Measurements from ENCODE around the gene CDK5. TPM values are rescaled to one million over a fixed set of nuclear protein-coding genes. Genes with fewer than 3 reads are reported as not detected.
"Not testable (repeated sequence)": the region's sequence is repeated elsewhere in the genome, so short reads cannot be mapped to it uniquely, and the experiment has no call there.

CDK5 gene
- total RNA-seq, 1 donor from 2014 or later, result 4.2 TPM

DNA sequence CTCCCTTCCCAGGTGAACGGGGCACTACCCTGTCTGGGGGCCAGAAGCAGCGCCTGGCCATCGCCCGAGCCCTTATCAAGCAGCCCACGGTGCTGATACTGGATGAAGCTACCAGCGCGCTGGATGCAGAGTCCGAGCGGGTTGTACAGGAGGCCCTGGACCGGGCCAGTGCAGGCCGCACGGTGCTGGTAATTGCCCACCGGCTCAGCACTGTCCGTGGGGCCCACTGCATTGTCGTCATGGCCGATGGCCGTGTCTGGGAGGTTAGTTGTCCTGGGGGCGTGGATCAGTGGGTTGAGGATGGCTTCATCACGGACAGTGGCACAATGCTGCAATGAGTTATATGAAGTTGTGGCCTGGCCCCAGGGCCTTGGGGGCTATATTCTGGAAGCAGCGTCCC lies 13.7 kb downstream of the CDK5 start:
- DNase-seq (ENCODE audit: extremely low spot score in 2 of 2), result no peak
- intact Hi-C loops (cut with DNase I), result no loop called here
- H3K4me3 ChIP-seq, result no peak overlapping the region
- no peak overlapping the region for H3K27ac ChIP-seq
- no peak for TF ChIP-seq POLR2AphosphoS5 (IDR thresholded peaks at IDR 0.05; ENCODE audit: insufficient read depth in 1 of 2, low read depth in 1 of 2)
- no peak for TF ChIP-seq POLR2A (IDR thresholded peaks at IDR 0.05)
- TF ChIP-seq CTCF (IDR thresholded peaks at IDR 0.05), result no peak
- no peaks in the 10 kb centered on the region for H3K27me3 ChIP-seq
- peaks cover 29% of the 10 kb centered on the region for H3K4me1 ChIP-seq
- H3K9me3 ChIP-seq, result no peaks in the 10 kb centered on the region
- peaks cover 0 to 3% of the 10 kb centered on the region in 2 donors for H3K36me3 ChIP-seq

DNA sequence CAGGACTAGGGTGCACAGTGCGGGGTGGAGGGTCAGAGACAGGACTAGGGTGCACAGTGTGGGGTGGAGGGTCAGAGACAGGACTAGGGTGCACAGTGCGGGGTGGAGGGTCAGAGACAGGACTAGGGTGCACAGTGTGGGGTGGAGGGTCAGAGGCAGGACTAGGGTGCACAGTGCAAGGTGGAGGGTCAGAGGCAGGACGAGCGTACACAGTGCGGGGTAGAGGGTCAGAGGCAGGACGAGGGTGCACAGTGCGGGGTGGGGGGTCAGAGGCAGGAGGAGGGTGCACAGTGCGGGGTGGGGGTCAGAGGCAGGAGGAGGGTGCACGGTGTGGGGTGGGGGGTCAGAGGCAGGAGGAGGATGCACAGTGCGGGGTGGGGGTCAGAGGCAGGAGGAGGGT lies 14.2 kb downstream of the CDK5 start:
- H3K36me3 ChIP-seq; H3K4me3 ChIP-seq; H3K27me3 ChIP-seq; H3K9me3 ChIP-seq; intact Hi-C loops (cut with DNase I); H3K27ac ChIP-seq; DNase-seq (ENCODE audit: extremely low spot score in 2 of 2): not testable (repeated sequence)
- peaks cover 34% of the 10 kb centered on the region for H3K4me1 ChIP-seq

GRCh38 chr7:151040616-151041375 lies 16.9 kb downstream of the CDK5 start:
- DNase-seq (ENCODE audit: extremely low spot score in 2 of 2), result no peak
- intact Hi-C loops (cut with DNase I), result no loop called here
- TF ChIP-seq POLR2A (IDR thresholded peaks at IDR 0.05) (no peak), CTCF (IDR thresholded peaks at IDR 0.05) (no peak), POLR2AphosphoS5 (IDR thresholded peaks at IDR 0.05; ENCODE audit: insufficient read depth in 1 of 2, low read depth in 1 of 2) (no peak)
- no peak overlapping the region for H3K27ac ChIP-seq
- peaks cover 21% of the 10 kb centered on the region for H3K4me1 ChIP-seq
- peaks cover 0 to 15% of the 10 kb centered on the region in 2 donors for H3K36me3 ChIP-seq
- no peak overlapping the region for H3K4me3 ChIP-seq
- no peaks in the 10 kb centered on the region for H3K27me3 ChIP-seq
- H3K9me3 ChIP-seq, result no peaks in the 10 kb centered on the region

GRCh38 chr7:151039850-151040548 lies 17.7 kb downstream of the CDK5 start:
- DNase-seq (ENCODE audit: extremely low spot score in 2 of 2), result no peak
- H3K9me3 ChIP-seq, result no peaks in the 10 kb centered on the region
- intact Hi-C loops (cut with DNase I), result no loop called here
- H3K27ac ChIP-seq, result peak overlapping the region; percentile 73
- TF ChIP-seq CTCF (IDR thresholded peaks at IDR 0.05) (no peak), POLR2A (IDR thresholded peaks at IDR 0.05) (no peak), POLR2AphosphoS5 (IDR thresholded peaks at IDR 0.05; ENCODE audit: insufficient read depth in 1 of 2, low read depth in 1 of 2) (no peak)
- peaks cover 0 to 23% of the 10 kb centered on the region in 2 donors for H3K36me3 ChIP-seq
- no peaks in the 10 kb centered on the region for H3K27me3 ChIP-seq
- no peak overlapping the region for H3K4me3 ChIP-seq
- H3K4me1 ChIP-seq, result peaks cover 21% of the 10 kb centered on the region

DNA sequence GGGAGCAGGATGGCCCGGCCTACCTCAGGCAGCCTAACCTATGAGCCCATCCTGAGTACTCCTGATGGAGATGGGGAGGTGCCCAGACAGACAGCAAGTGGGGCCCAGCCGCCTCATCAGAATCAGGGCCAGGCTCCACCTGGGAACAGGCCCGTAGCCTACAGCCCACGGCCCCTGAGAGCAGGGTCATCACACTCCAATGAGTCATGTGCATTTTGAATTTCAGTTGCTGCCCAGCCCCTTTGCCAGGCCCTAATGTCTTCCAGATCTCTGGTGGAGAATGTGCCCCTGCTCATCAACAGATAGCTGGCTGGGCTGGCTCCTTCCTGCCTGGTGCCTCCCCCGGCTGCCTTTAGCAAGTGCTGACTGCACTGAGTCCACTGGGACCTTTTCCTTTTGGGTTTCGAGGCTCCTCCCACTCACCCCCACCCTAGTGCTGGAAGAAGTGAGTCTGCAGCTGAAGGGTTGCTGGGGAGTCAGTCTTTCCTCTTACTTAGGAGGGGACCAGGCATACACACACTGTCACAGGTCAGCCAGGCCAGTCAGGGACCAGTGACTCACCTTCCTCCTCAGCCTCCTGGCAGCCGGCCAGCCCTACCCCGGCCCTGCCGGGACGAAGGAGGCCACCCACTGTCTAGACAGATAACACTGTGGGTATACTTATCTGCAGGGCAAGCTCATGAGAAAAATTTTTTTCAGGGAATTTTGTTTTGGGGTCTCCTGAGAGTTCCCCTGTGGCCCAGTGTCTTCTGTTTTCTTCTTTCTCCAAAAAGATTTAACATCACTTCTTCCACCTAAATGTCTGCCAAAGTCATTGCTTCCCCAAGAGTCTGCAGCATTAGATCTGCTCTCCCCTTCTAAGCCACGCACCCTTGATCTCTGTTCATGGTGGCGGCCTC lies 18.5 kb downstream of the CDK5 start:
- intact Hi-C loops (cut with DNase I), result no loop called here
- Histone ChIP-seq H3K27ac (peak overlapping the region; percentile 73), H3K27me3 (no peaks in the 10 kb centered on the region), H3K4me3 (no peak overlapping the region), H3K9me3 (no peaks in the 10 kb centered on the region), H3K36me3 (peaks cover 0 to 31% of the 10 kb centered on the region in 2 donors), H3K4me1 (peaks cover 21% of the 10 kb centered on the region)
- DNase-seq (ENCODE audit: extremely low spot score in 2 of 2), result no peak
- TF ChIP-seq POLR2AphosphoS5 (IDR thresholded peaks at IDR 0.05; ENCODE audit: insufficient read depth in 1 of 2, low read depth in 1 of 2) (peak in 1 of 2 donors; percentile 81), POLR2A (IDR thresholded peaks at IDR 0.05) (no peak)

Measured in vagina (tissue), 2 donors.